ENCODE data around the gene ST6GALNAC3.

Gene ST6GALNAC3

GRCh38 chr1:76256289-76257223 lies 182.0 kb downstream of the ST6GALNAC3 start:
- no peak for DNase-seq

GRCh38 chr1:76257823-76258222 lies 183.3 kb downstream of the ST6GALNAC3 start:
- no peak for DNase-seq

GRCh38 chr1:76259270-76259669 lies 184.7 kb downstream of the ST6GALNAC3 start:
- no peak for DNase-seq

GRCh38 chr1:76260279-76260678 lies 185.7 kb downstream of the ST6GALNAC3 start:
- DNase-seq = no peak

GRCh38 chr1:76262601-76263000 lies 188.1 kb downstream of the ST6GALNAC3 start:
- DNase-seq = no peak

- no peak for DNase-seq
Observed at GRCh38 chr1:76264642-76265041, 190.1 kb downstream of the ST6GALNAC3 start.

GRCh38 chr1:76266762-76267161 lies 192.2 kb downstream of the ST6GALNAC3 start:
- DNase-seq = no peak

GRCh38 chr1:76267631-76268030 lies 193.1 kb downstream of the ST6GALNAC3 start:
- DNase-seq = no peak

GRCh38 chr1:76268341-76268740 lies 193.8 kb downstream of the ST6GALNAC3 start:
- no peak for DNase-seq

GRCh38 chr1:76269155-76269554 lies 194.6 kb downstream of the ST6GALNAC3 start:
- no peak for DNase-seq

GRCh38 chr1:76274302-76274701 lies 199.8 kb downstream of the ST6GALNAC3 start:
- DNase-seq = no peak

GRCh38 chr1:76274718-76275117 lies 200.2 kb downstream of the ST6GALNAC3 start:
- no peak for DNase-seq

GRCh38 chr1:76278711-76279100 lies 204.2 kb downstream of the ST6GALNAC3 start:
- no peak for DNase-seq

GRCh38 chr1:76279101-76279748 lies 204.7 kb downstream of the ST6GALNAC3 start:
- no peak for DNase-seq

GRCh38 chr1:76281306-76281705 lies 206.8 kb downstream of the ST6GALNAC3 start:
- no peak for DNase-seq

- no peak for DNase-seq
Observed at GRCh38 chr1:76284842-76285241, 210.3 kb downstream of the ST6GALNAC3 start.

GRCh38 chr1:76285578-76286135 lies 211.1 kb downstream of the ST6GALNAC3 start:
- no peak for DNase-seq

- DNase-seq = no peak
Observed at GRCh38 chr1:76287917-76288316, 213.4 kb downstream of the ST6GALNAC3 start.

GRCh38 chr1:76288758-76289483 lies 214.4 kb downstream of the ST6GALNAC3 start:
- no peak for DNase-seq

- no peak for DNase-seq
Observed at GRCh38 chr1:76289692-76290091, 215.1 kb downstream of the ST6GALNAC3 start.

GRCh38 chr1:76290271-76290670 lies 215.7 kb downstream of the ST6GALNAC3 start:
- no peak for DNase-seq

- no peak for DNase-seq
Observed at GRCh38 chr1:76291191-76291590, 216.6 kb downstream of the ST6GALNAC3 start.

- no peak for DNase-seq
Observed at GRCh38 chr1:76291737-76292136, 217.2 kb downstream of the ST6GALNAC3 start.

Data from T-helper 9 cell (primary cell).